ENCODE measurements around the gene LRGUK.

Gene LRGUK

GRCh38 chr7:134126146-134126545 is 994 bp upstream of the LRGUK start:
- DNase-seq: no peak

GRCh38 chr7:134126596-134126965 is 559 bp upstream of the LRGUK start:
- DNase-seq: no peak

GRCh38 chr7:134128829-134129228 is 1.7 kb downstream of the LRGUK start:
- no peak for DNase-seq

GRCh38 chr7:134129856-134130523 is 2.9 kb downstream of the LRGUK start:
- DNase-seq: no peak

GRCh38 chr7:134134004-134134403 is 6.9 kb downstream of the LRGUK start:
- DNase-seq: no peak

- peak in 55 of 56 donors; percentile 2 to 85 (median 37) for DNase-seq
Measured at GRCh38 chr7:134140889-134141867, 14.0 kb downstream of the LRGUK start.

GRCh38 chr7:134141868-134142264 is 14.7 kb downstream of the LRGUK start:
- no peak for DNase-seq

GRCh38 chr7:134153493-134154136 is 26.5 kb downstream of the LRGUK start:
- no peak for DNase-seq

GRCh38 chr7:134154581-134155130 is 27.5 kb downstream of the LRGUK start:
- DNase-seq: no peak

GRCh38 chr7:134155206-134155605 is 28.1 kb downstream of the LRGUK start:
- no peak for DNase-seq

- no peak for DNase-seq
Measured at GRCh38 chr7:134155871-134156270, 28.7 kb downstream of the LRGUK start.

- DNase-seq: peak in 18 of 56 donors; percentile 2 to 57 (median 12)
Measured at GRCh38 chr7:134165252-134165651, 38.1 kb downstream of the LRGUK start.

GRCh38 chr7:134167250-134167649 is 40.1 kb downstream of the LRGUK start:
- no peak for DNase-seq

- DNase-seq: no peak
Measured at GRCh38 chr7:134167841-134168240, 40.7 kb downstream of the LRGUK start.

GRCh38 chr7:134174795-134175261 is 47.7 kb downstream of the LRGUK start:
- no peak for DNase-seq

GRCh38 chr7:134175334-134176036 is 48.3 kb downstream of the LRGUK start:
- no peak for DNase-seq

GRCh38 chr7:134176037-134176350 is 48.9 kb downstream of the LRGUK start:
- DNase-seq: no peak

- peak in 2 of 56 donors; percentile 2 to 8 for DNase-seq
Measured at GRCh38 chr7:134179036-134180011, 52.2 kb downstream of the LRGUK start.

- no peak for DNase-seq
Measured at GRCh38 chr7:134180376-134180775, 53.2 kb downstream of the LRGUK start.

GRCh38 chr7:134182078-134182477 is 54.9 kb downstream of the LRGUK start:
- DNase-seq: no peak

All from amygdala (tissue), 56 donors.